Fibroblast of mammary gland (primary cell): Measurements from ENCODE around the gene GNS.

Experiments used
- DNase-seq: peaks from one replicate; pipeline ENCODE4 v3.0.0-alpha.2; 2010; ENCODE audit warnings: low read depth
- H3K4me3 ChIP-seq: 2 replicates; pipeline ENCODE4 v1.5.1; 2011; ENCODE audit warnings: low read depth, mild to moderate bottlenecking, low read length, moderate library complexity; ENCODE audit not compliant: control insufficient read depth
- CTCF ChIP-seq: conservative IDR thresholded peaks from 2 replicates; pipeline ENCODE4 v1.5.1; 2011; ENCODE audit warnings: low read depth, low read length, inconsistent platforms; ENCODE audit not compliant: control insufficient read depth, insufficient read depth

Gene GNS

GRCh38 chr12:64756376-64756775 lies 2.8 kb downstream of the GNS start:
- DNase-seq = no peak
- no peak overlapping the region for H3K4me3 ChIP-seq
- TF ChIP-seq CTCF = no peak

GRCh38 chr12:64753427-64753826 lies 5.8 kb downstream of the GNS start:
- no peak for DNase-seq
- no peak for TF ChIP-seq CTCF

GRCh38 chr12:64752833-64753238 lies 6.4 kb downstream of the GNS start:
- TF ChIP-seq CTCF = no peak
- DNase-seq = peak; percentile 21
- H3K4me3 ChIP-seq = no peak overlapping the region

More at GRCh38 chr12:64753427-64753826, 5.8 kb downstream of the GNS start:
- no peak overlapping the region for H3K4me3 ChIP-seq

GRCh38 chr12:64752032-64752431 lies 7.2 kb downstream of the GNS start:
- no peak for DNase-seq
- TF ChIP-seq CTCF = no peak
- no peak overlapping the region for H3K4me3 ChIP-seq

GRCh38 chr12:64749461-64750200 lies 9.6 kb downstream of the GNS start:
- no peak for TF ChIP-seq CTCF
- no peak overlapping the region for H3K4me3 ChIP-seq
- no peak for DNase-seq

- peak; percentile 2 for TF ChIP-seq CTCF
- DNase-seq = peak; percentile 29
- no peak overlapping the region for H3K4me3 ChIP-seq
Observed at GRCh38 chr12:64747695-64748094, 11.5 kb downstream of the GNS start.
